Astrocyte (in vitro differentiated cells and primary cell): ENCODE measurements around the gene GOT1.

Experiments
- EZH2 ChIP-seq: IDR thresholded peaks from 2 replicates; pipeline ENCODE4 v1.6.1; 2012; ENCODE audit warnings: mild to moderate bottlenecking, low read length, inconsistent platforms; ENCODE audit not compliant: insufficient read depth
- TF ChIP-seq, protein P1 (sequence below): IDR thresholded peaks from 2 replicates; pipeline ENCODE4 v1.5.1; 2011; ENCODE audit warnings: low read depth, mild to moderate bottlenecking, inconsistent platforms, low read length, moderate library complexity; ENCODE audit not compliant: insufficient read depth

GRCh38 chr10:99430116-99430450, 341 bp downstream of the GOT1 start:
- TF ChIP-seq, protein P1, sequence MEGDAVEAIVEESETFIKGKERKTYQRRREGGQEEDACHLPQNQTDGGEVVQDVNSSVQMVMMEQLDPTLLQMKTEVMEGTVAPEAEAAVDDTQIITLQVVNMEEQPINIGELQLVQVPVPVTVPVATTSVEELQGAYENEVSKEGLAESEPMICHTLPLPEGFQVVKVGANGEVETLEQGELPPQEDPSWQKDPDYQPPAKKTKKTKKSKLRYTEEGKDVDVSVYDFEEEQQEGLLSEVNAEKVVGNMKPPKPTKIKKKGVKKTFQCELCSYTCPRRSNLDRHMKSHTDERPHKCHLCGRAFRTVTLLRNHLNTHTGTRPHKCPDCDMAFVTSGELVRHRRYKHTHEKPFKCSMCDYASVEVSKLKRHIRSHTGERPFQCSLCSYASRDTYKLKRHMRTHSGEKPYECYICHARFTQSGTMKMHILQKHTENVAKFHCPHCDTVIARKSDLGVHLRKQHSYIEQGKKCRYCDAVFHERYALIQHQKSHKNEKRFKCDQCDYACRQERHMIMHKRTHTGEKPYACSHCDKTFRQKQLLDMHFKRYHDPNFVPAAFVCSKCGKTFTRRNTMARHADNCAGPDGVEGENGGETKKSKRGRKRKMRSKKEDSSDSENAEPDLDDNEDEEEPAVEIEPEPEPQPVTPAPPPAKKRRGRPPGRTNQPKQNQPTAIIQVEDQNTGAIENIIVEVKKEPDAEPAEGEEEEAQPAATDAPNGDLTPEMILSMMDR = no peak
- TF ChIP-seq EZH2 = no peak
